ENCODE measurements around the gene BBLN. TPM values are rescaled to one million over a fixed set of nuclear protein-coding genes. Genes with fewer than 3 reads are reported as not detected.
A peak's percentile ranks its signal among the peaks of the same experiment; 100 is the strongest.

BBLN gene
- total RNA-seq, 1 experiment from 2014 or later = 70.4 TPM

DNA sequence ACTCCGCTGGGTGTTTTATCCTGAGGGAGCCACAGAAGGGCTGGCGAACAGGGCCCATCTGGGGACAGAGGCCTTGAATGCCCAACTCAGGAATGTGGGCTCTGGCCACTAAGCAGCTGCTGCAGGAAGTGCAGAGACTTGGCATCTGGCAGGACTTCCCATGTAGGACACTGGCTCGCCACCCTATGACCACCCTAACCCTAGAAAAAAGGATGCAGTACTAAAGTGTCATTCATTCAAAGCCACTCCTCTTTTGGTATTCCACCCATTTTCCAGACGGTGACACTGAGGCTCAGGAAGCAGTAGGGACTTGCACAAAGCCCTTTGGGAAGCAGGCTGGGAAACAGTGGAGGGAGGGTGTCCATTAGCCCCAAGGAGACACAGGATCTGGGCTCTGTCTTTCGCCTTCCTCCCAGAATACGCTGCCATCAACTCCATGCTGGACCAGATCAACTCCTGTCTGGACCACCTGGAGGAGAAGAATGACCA, 3.0 kb downstream of the BBLN start:
- ChIA-PET CTCF (no interaction called here), POLR2A (no interaction called here)
- Mint-ChIP-seq H3K4me1 (ENCODE audit: insufficient read depth, unreplicated experiment) (peaks cover 18% of the 10 kb centered on the region), H3K4me3 (ENCODE audit: unreplicated experiment) (no peak overlapping the region), H3K27ac (ENCODE audit: low read depth, unreplicated experiment) (no peak overlapping the region), H3K36me3 (ENCODE audit: insufficient read depth, unreplicated experiment) (peaks cover 48% of the 10 kb centered on the region), H3K9me3 (ENCODE audit: unreplicated experiment) (no peaks in the 10 kb centered on the region), H3K27me3 (ENCODE audit: insufficient read depth, unreplicated experiment) (no peaks in the 10 kb centered on the region)
- intact Hi-C loops (cut with micrococcal nuclease) = no loop called here
- DNase-seq (ENCODE audit: unreplicated experiment) = no peak
- BruUV-seq (replicated peaks) = no TSS peak
- TF ChIP-seq CTCF (IDR thresholded peaks at IDR 0.05; ENCODE audit: unreplicated experiment) = no peak

DNA sequence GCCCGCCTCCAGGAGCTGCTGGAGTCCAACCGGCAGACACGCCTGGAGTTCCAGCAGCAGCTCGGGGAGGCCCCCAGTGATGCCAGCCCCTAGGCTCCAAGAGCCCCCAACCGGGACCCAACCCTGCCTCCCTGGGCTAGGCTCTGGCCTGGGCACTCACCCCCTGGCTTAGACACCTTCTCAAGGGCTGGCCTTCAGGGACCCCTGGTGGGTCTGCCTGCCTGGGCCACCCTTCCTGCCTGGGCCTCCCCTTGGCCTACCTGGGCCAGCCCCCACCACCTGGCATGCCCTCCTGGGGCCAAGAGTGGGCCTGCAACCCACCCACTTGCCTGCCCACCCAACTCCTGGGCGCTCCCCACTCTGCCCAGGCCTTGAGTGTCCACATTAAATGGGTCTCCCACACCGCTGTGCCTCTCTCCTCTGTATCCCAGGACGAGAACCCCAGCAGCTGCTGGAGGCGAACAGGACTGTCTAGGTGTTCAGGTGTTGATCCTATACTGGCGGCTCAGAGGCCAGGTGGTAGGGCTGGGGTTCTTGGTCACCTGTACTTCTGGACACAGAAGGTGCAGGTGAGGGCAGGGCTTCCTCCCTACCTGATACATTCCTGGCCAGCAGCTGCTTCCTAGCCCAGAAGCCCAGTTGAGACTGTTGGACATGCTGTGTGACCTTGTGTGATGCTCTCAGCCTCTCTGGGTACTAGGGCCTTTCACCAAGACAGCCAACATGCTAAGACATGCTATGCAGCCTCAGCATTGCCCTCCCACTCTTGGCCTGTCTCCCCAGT, 3.6 kb downstream of the BBLN start:
- H3K4me3 Mint-ChIP-seq (ENCODE audit: unreplicated experiment) = no peak overlapping the region
- H3K27me3 Mint-ChIP-seq (ENCODE audit: insufficient read depth, unreplicated experiment) = no peaks in the 10 kb centered on the region
- no peak overlapping the region for H3K27ac Mint-ChIP-seq (ENCODE audit: low read depth, unreplicated experiment)
- POLR2A ChIA-PET = interaction anchor here (0.9 kb wide), 1 partner anchor 27 kb away, joined by 3 read pairs; the partner anchor contains the start of gene CIZ1
- no peak for DNase-seq (ENCODE audit: unreplicated experiment)
- peaks cover 18% of the 10 kb centered on the region for H3K4me1 Mint-ChIP-seq (ENCODE audit: insufficient read depth, unreplicated experiment)
- H3K9me3 Mint-ChIP-seq (ENCODE audit: unreplicated experiment) = no peaks in the 10 kb centered on the region
- TF ChIP-seq CTCF (IDR thresholded peaks at IDR 0.05; ENCODE audit: unreplicated experiment) = no peak
- H3K36me3 Mint-ChIP-seq (ENCODE audit: insufficient read depth, unreplicated experiment) = peaks cover 54% of the 10 kb centered on the region
- TSS peak; percentile 32 for BruUV-seq (replicated peaks)
- intact Hi-C loops (cut with micrococcal nuclease) = no loop called here
- CTCF ChIA-PET = no interaction called here

GRCh38 chr9:128164307-128164885, 4.3 kb downstream of the BBLN start:
- H3K36me3 Mint-ChIP-seq (ENCODE audit: insufficient read depth, unreplicated experiment) = peaks cover 60% of the 10 kb centered on the region
- H3K4me1 Mint-ChIP-seq (ENCODE audit: insufficient read depth, unreplicated experiment) = peaks cover 14% of the 10 kb centered on the region
- TF ChIP-seq CTCF (IDR thresholded peaks at IDR 0.05; ENCODE audit: unreplicated experiment) = no peak
- POLR2A ChIA-PET = interaction anchor here (0.9 kb wide), 1 partner anchor 27 kb away, joined by 3 read pairs; the partner anchor contains the start of gene CIZ1
- H3K27ac Mint-ChIP-seq (ENCODE audit: low read depth, unreplicated experiment) = no peak overlapping the region
- no TSS peak for BruUV-seq (replicated peaks)
- DNase-seq (ENCODE audit: unreplicated experiment) = peak; percentile 14
- no peaks in the 10 kb centered on the region for H3K27me3 Mint-ChIP-seq (ENCODE audit: insufficient read depth, unreplicated experiment)
- H3K4me3 Mint-ChIP-seq (ENCODE audit: unreplicated experiment) = no peak overlapping the region
- intact Hi-C loops (cut with micrococcal nuclease) = no loop called here
- H3K9me3 Mint-ChIP-seq (ENCODE audit: unreplicated experiment) = no peaks in the 10 kb centered on the region
- CTCF ChIA-PET = no interaction called here

- intact Hi-C loops (cut with micrococcal nuclease) = no loop called here
- CTCF ChIA-PET = no interaction called here
- Mint-ChIP-seq H3K27ac (ENCODE audit: low read depth, unreplicated experiment) (no peak overlapping the region), H3K4me3 (ENCODE audit: unreplicated experiment) (no peak overlapping the region), H3K9me3 (ENCODE audit: unreplicated experiment) (no peaks in the 10 kb centered on the region), H3K27me3 (ENCODE audit: insufficient read depth, unreplicated experiment) (no peaks in the 10 kb centered on the region), H3K4me1 (ENCODE audit: insufficient read depth, unreplicated experiment) (peaks cover 9% of the 10 kb centered on the region), H3K36me3 (ENCODE audit: insufficient read depth, unreplicated experiment) (peaks cover 67% of the 10 kb centered on the region)
- BruUV-seq (replicated peaks) = TSS peak; percentile 57
- no peak for DNase-seq (ENCODE audit: unreplicated experiment)
- TF ChIP-seq CTCF (IDR thresholded peaks at IDR 0.05; ENCODE audit: unreplicated experiment) = no peak
- POLR2A ChIA-PET = interaction anchor here (0.6 kb wide), 1 partner anchor 17 kb away, joined by 3 read pairs; no protein-coding TSS in a partner anchor
Measured at GRCh38 chr9:128166169-128166568, 6.1 kb downstream of the BBLN start.

Data from MCF 10A (cell line).